Measurements from ENCODE around the gene KLHDC3. TPM values are rescaled to one million over a fixed set of nuclear protein-coding genes. Genes with fewer than 3 reads are reported as not detected.

The KLHDC3 gene
- total and polyA plus RNA-seq, 2 of the 13 experiments (the other 11 are each of a cell fraction or from before 2014, with no cell fraction given), result 78.3 to 91.5 TPM

- TF ChIP-seq SNAI1 (CRISPR knock-in tag; IDR thresholded peaks at IDR 0.05; ENCODE audit: borderline replicate concordance), result no peak
- no peak for TF ChIP-seq REXO4 (CRISPR knock-in tag; IDR thresholded peaks at IDR 0.05; ENCODE audit: borderline replicate concordance)
- no peak for TF ChIP-seq ZNF484 (CRISPR knock-in tag; IDR thresholded peaks at IDR 0.05; ENCODE audit: borderline replicate concordance, low read depth)
- TF ChIP-seq ZNF501 (CRISPR knock-in tag; IDR thresholded peaks at IDR 0.05), result peak; percentile 2; the same call in 1 of the 2 replicates
- no peak for TF ChIP-seq ATM (IDR thresholded peaks at IDR 0.05; ENCODE audit: borderline replicate concordance)
- TF ChIP-seq ZXDC (CRISPR knock-in tag; IDR thresholded peaks at IDR 0.05), result no peak
- no peak for TF ChIP-seq AFF4 (CRISPR knock-in tag; IDR thresholded peaks at IDR 0.05)
- TF ChIP-seq MED1 (CRISPR knock-in tag; IDR thresholded peaks at IDR 0.05), result no peak
- TF ChIP-seq PBX3 (CRISPR knock-in tag; IDR thresholded peaks at IDR 0.05; ENCODE audit: borderline replicate concordance), result no peak
- TF ChIP-seq ZNF660 (CRISPR knock-in tag; IDR thresholded peaks at IDR 0.05; ENCODE audit: borderline replicate concordance, low read depth), result no peak
- 0 out of 2 replicates have a peak, but pooled peaks have one; percentile 9 for TF ChIP-seq NFATC3 (CRISPR knock-in tag; IDR thresholded peaks at IDR 0.05)
- no peak for TF ChIP-seq KLF15 (CRISPR knock-in tag; IDR thresholded peaks at IDR 0.05; ENCODE audit: borderline replicate concordance)
- TF ChIP-seq NCOA1 (CRISPR knock-in tag; IDR thresholded peaks at IDR 0.05), result peak; percentile 41; the same call in 1 of the 2 replicates
- TF ChIP-seq GTF3A (CRISPR knock-in tag; conservative IDR thresholded peaks at IDR 0.05), result no peak
- TF ChIP-seq FIP1L1 (IDR thresholded peaks at IDR 0.05; ENCODE audit: borderline replicate concordance, insufficient read depth, low read depth, low read length), result no peak
- TF ChIP-seq ZNF605 (CRISPR knock-in tag; IDR thresholded peaks at IDR 0.05), result 0 out of 2 replicates have a peak, but pooled peaks have one; percentile 51
- TF ChIP-seq ATF3 (CRISPR knock-in tag; IDR thresholded peaks at IDR 0.05), result no peak
- TF ChIP-seq BATF2 (CRISPR knock-in tag; IDR thresholded peaks at IDR 0.05), result no peak
- no peak for TF ChIP-seq ZNF616 (CRISPR knock-in tag; IDR thresholded peaks at IDR 0.05; ENCODE audit: low read depth)
- no peak for TF ChIP-seq JDP2 (CRISPR knock-in tag; IDR thresholded peaks at IDR 0.05; ENCODE audit: borderline replicate concordance)
Measured at GRCh38 chr6:42979523-42980177, 34.4 kb upstream of the KLHDC3 start (continued).
